GM23338 (cell line): ENCODE data around the gene ODAPH. TPM values are rescaled to one million over a fixed set of nuclear protein-coding genes. Genes with fewer than 3 reads are reported as not detected.
"Not testable (repeated sequence)": the region's sequence is repeated elsewhere in the genome, so short reads cannot be mapped to it uniquely, and the experiment has no call there.

Experiments
- ATAC-seq: fragments of 200-7000 bp; cut with Tn5 transposase; 3 replicates; pipeline ENCODE4 v1.9.1; 2020
- DNase-seq: peaks from one replicate; pipeline ENCODE4 v3.0.0-alpha.2; 2015; ENCODE audit warnings: low spot score
- H2AFZ ChIP-seq: fragments of 200-600 bp; sonication (generic); 2 replicates; pipeline ENCODE4 v1.8.0; 2016; ENCODE audit warnings: antibody characterized with exemption, mild to moderate bottlenecking, moderate library complexity
- H3F3A ChIP-seq: fragments of 200-600 bp; sonication (generic); replicated peaks from 2 replicates; pipeline ENCODE4 v1.8.0; 2017; ENCODE audit warnings: antibody characterized with exemption, mixed run types, low read depth
- H3K27ac ChIP-seq: fragments of 200-600 bp; sonication (generic); 2 replicates; pipeline ENCODE4 v1.6.1; 2016; ENCODE audit warnings: low read depth
- H3K27me3 ChIP-seq: fragments of 200-600 bp; sonication (generic); 2 replicates; pipeline ENCODE4 v1.8.0; 2016; ENCODE audit warnings: mild to moderate bottlenecking, mixed run types, moderate library complexity; ENCODE audit not compliant: insufficient read depth
- H3K36me3 ChIP-seq: fragments of 200-600 bp; sonication (generic); 2 replicates; pipeline ENCODE4 v1.8.0; 2016; ENCODE audit warnings: mild to moderate bottlenecking; ENCODE audit not compliant: insufficient read depth
- H3K4me1 ChIP-seq: fragments of 200-600 bp; sonication (generic); 2 replicates; pipeline ENCODE4 v1.8.0; 2016; ENCODE audit warnings: mild to moderate bottlenecking, moderate library complexity; ENCODE audit not compliant: insufficient read depth
- H3K4me2 ChIP-seq: fragments of 200-600 bp; sonication (generic); 2 replicates; pipeline ENCODE4 v1.7.1; 2017; ENCODE audit warnings: mixed run types
- H3K4me3 ChIP-seq: fragments of 200-600 bp; sonication (generic); 2 replicates; pipeline ENCODE4 v1.6.1; 2016; ENCODE audit warnings: mixed run types
- H3K79me2 ChIP-seq: fragments of 200-600 bp; sonication (generic); replicated peaks from 2 replicates; pipeline ENCODE4 v1.8.0; 2017; ENCODE audit warnings: mild to moderate bottlenecking; ENCODE audit not compliant: insufficient read depth
- H3K9me2 ChIP-seq: fragments of 200-600 bp; sonication (generic); 2 replicates; pipeline ENCODE4 v1.8.0; 2017; ENCODE audit not compliant: insufficient read depth
- H4K20me1 ChIP-seq: fragments of 200-600 bp; sonication (generic); replicated peaks from 2 replicates; pipeline ENCODE4 v1.8.0; 2017; ENCODE audit warnings: mild to moderate bottlenecking; ENCODE audit not compliant: insufficient read depth
- H3K27ac Mint-ChIP-seq: 2 replicates; pipeline ENCODE4 v1.8.0; 2020; ENCODE audit warnings: inconsistent platforms, mild to moderate bottlenecking, moderate library complexity, mixed read lengths
- H3K27me3 Mint-ChIP-seq: 3 replicates; pipeline ENCODE4 v1.8.0; 2022; ENCODE audit warnings: low read depth, mild to moderate bottlenecking, moderate library complexity, mixed read lengths, inconsistent platforms; ENCODE audit not compliant: insufficient read depth, poor library complexity
- H3K36me3 Mint-ChIP-seq: 3 replicates; pipeline ENCODE4 v1.8.0; 2021; ENCODE audit warnings: low read depth, mild to moderate bottlenecking, inconsistent platforms, moderate library complexity, mixed read lengths
- H3K4me1 Mint-ChIP-seq: 3 replicates; pipeline ENCODE4 v1.8.0; 2020; ENCODE audit warnings: mild to moderate bottlenecking, inconsistent platforms, mixed read lengths
- H3K4me3 Mint-ChIP-seq: 3 replicates; pipeline ENCODE4 v1.8.0; 2021; ENCODE audit warnings: moderate library complexity, mild to moderate bottlenecking, inconsistent platforms, mixed read lengths
- H3K9me3 Mint-ChIP-seq: 3 replicates; pipeline ENCODE4 v1.8.0; 2020; ENCODE audit warnings: moderate library complexity, mild to moderate bottlenecking, inconsistent platforms, mixed read lengths
- CREB1 ChIP-seq: fragments of 250-450 bp; sonication (Bioruptor Pico); IDR thresholded peaks from 2 replicates; pipeline ENCODE4 v1.5.0; 2020; ENCODE audit warnings: low read depth, mild to moderate bottlenecking, moderate library complexity
- EZH2 ChIP-seq: fragments of 200-600 bp; sonication (generic); IDR thresholded peaks from one replicate; pipeline ENCODE4 v1.8.0; 2017; ENCODE audit warnings: antibody characterized with exemption, mild to moderate bottlenecking, low read depth; ENCODE audit not compliant: unreplicated experiment
- EZH2phosphoT487 ChIP-seq: fragments of 200-600 bp; sonication (generic); IDR thresholded peaks from one replicate; pipeline ENCODE4 v1.8.1; 2018; ENCODE audit warnings: antibody characterized with exemption; ENCODE audit not compliant: unreplicated experiment
- JUNB ChIP-seq: IDR thresholded peaks from one replicate; pipeline ENCODE4 v1.6.1; 2016; ENCODE audit warnings: antibody characterized with exemption; ENCODE audit not compliant: unreplicated experiment
- NANOG ChIP-seq: IDR thresholded peaks from 2 replicates; pipeline ENCODE4 v1.6.1; 2016; ENCODE audit warnings: antibody characterized with exemption, borderline replicate concordance
- POLR2AphosphoS5 ChIP-seq: IDR thresholded peaks from 2 replicates; pipeline ENCODE4 v1.6.1; 2016; ENCODE audit warnings: antibody characterized with exemption, low read depth
- STAT1 ChIP-seq: IDR thresholded peaks from one replicate; pipeline ENCODE4 v1.6.1; 2016; ENCODE audit warnings: antibody characterized with exemption; ENCODE audit not compliant: unreplicated experiment
- ZNF114 ChIP-seq: fragments of 250-450 bp; sonication (Bioruptor Pico); IDR thresholded peaks from 2 replicates; pipeline ENCODE4 v1.5.0; 2020; ENCODE audit warnings: mild to moderate bottlenecking, moderate library complexity
- long read RNA-seq: library from polyadenylated mRNA; unstranded; transcript quantifications from one replicate; pipeline ENCODE4 v2.0.0, GENCODE V29; 2020; ENCODE audit not compliant: unreplicated experiment
- polyA plus RNA-seq: library from polyadenylated mRNA; unstranded; fragments of >200 nt; fragmentation: Nextera tagmentation; extraction: Ambion mirVana; gene quantifications from 2 replicates; pipeline ENCODE4 v1.2.1, GENCODE V29; 2016
- total RNA-seq: library from RNA; depleted of rRNA; stranded (reverse); fragments of >200 nt; shearing (Covaris generic); gene quantifications from 2 replicates; pipeline ENCODE4 v1.2.3, GENCODE V29; 2014; rRNA removed
- TF ChIP-seq, protein P1 (sequence below), 2 experiments: fragments of 200-600 bp in 1 of 2; sonication (generic) in 1 of 2; conservative IDR thresholded peaks; 2 replicates each; pipeline versions ENCODE4 v1.5.1 to v1.6.1; 2016 to 2017; ENCODE audit warnings: antibody characterized with exemption in 2 of 2, low read depth in 2 of 2, mild to moderate bottlenecking in 2 of 2, moderate library complexity in 1 of 2
- TF ChIP-seq, protein P2 (sequence below): IDR thresholded peaks from one replicate; pipeline ENCODE4 v1.6.1; 2018; ENCODE audit warnings: antibody characterized with exemption; ENCODE audit not compliant: unreplicated experiment
- TF ChIP-seq, protein P3 (sequence below): IDR thresholded peaks from 2 replicates; pipeline ENCODE4 v1.6.1; 2016; ENCODE audit warnings: antibody characterized with exemption

The ODAPH gene, protein sequence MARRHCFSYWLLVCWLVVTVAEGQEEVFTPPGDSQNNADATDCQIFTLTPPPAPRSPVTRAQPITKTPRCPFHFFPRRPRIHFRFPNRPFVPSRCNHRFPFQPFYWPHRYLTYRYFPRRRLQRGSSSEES
- total RNA-seq = not detected in 2 replicates
- not detected in 2 replicates for polyA plus RNA-seq
- long read RNA-seq = 0 reads

DNA sequence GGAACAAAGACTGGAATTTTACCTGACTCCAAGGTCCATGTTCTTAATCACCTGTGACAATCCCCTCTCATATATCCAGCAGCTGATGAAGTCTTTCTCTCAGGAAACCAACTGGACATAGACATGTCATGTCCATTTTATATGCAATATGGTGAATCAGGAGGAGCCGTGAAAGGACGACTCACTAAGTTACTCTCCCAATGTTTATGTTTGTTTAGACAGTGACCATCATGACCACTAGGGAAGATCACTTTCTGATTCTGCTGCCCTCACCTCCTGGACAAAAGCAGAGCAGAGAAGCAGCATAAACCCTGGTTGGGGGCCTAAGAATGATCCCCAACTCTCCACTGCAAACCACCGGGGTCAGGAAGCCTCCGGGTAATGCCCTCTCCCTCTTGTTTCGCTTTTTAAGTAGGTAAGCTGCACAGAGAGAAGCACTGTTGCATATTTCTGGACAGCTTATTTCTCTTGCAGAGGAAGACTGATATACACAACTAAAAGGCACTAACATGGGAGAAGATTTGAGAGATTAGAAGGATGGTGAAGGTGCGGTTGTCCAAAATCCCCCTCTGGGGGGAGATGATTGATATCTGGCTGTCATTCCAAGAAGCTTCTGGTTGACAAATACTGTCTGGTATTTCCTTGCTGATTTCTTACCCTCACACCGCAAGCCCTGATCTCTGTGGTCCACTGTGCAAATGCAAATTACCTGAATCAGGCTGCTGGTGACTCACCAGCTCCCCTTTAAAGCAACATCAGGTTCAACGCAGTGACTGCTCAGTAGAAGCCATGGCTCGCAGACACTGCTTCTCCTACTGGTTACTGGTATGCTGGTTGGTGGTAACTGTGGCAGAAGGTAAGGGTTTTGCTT is at the start of gene ODAPH:
Gene ODAPH, plus strand, starts transcription at position 773 of the 871 bp plus-strand sequence. Its CDS starts 17 bp downstream, at position 790.
- H4K20me1 ChIP-seq = no peaks in the 10 kb centered on the region
- peak within 1 kb of the TSS; percentile 53 for H2AFZ ChIP-seq
- peak; percentile 53 for ATAC-seq
- peak; percentile 15 for DNase-seq
- no peaks in the 10 kb centered on the region for H3K27me3 Mint-ChIP-seq
- no peaks in the 10 kb centered on the region for H3K36me3 ChIP-seq
- no peaks in the 10 kb centered on the region for H3K4me1 ChIP-seq
- 0 out of 2 replicates have a peak, but pooled peaks cover 2% of the 10 kb centered on the region for H3K9me2 ChIP-seq
- H3K27me3 ChIP-seq = no peaks in the 10 kb centered on the region
- no peak within 1 kb of the TSS for H3K4me2 ChIP-seq
- H3K79me2 ChIP-seq = no peaks in the 10 kb centered on the region
- H3K27ac ChIP-seq = no peak within 1 kb of the TSS
- TF ChIP-seq CREB1 (CRISPR knock-in tag) = no peak
- no peak for TF ChIP-seq POLR2AphosphoS5
- TF ChIP-seq EZH2phosphoT487 = no peak
- H3K9me3 Mint-ChIP-seq = no peaks in the 10 kb centered on the region
- H3K4me3 ChIP-seq = no peak within 1 kb of the TSS
- peaks cover 11% of the 10 kb centered on the region for H3K4me1 Mint-ChIP-seq
- H3K27ac Mint-ChIP-seq = no peak within 1 kb of the TSS
- no peaks in the 10 kb centered on the region; the same call in 2 of the 3 replicates for H3K36me3 Mint-ChIP-seq
- H3K4me3 Mint-ChIP-seq = no peak within 1 kb of the TSS
- H3F3A ChIP-seq = no peaks in the 10 kb centered on the region

GRCh38 chr4:75509592-75509991 is 46.3 kb upstream of the ODAPH start:
- H3K27ac Mint-ChIP-seq, H3K36me3 ChIP-seq, H3K9me3 Mint-ChIP-seq, DNase-seq, H3K27me3 ChIP-seq, H3F3A ChIP-seq, ATAC-seq, H3K27me3 Mint-ChIP-seq, H3K9me2 ChIP-seq, H2AFZ ChIP-seq, H3K4me3 ChIP-seq, H3K4me3 Mint-ChIP-seq, H3K27ac ChIP-seq, H3K4me2 ChIP-seq: not testable (repeated sequence)
- Mint-ChIP-seq H3K4me1 (peaks cover 22% of the 10 kb centered on the region), H3K36me3 (peaks cover 29% of the 10 kb centered on the region; the same call in 2 of the 3 replicates)
- peaks cover 30% of the 10 kb centered on the region for H3K4me1 ChIP-seq
- H3K79me2 ChIP-seq = peaks cover 72% of the 10 kb centered on the region
- peaks cover 15% of the 10 kb centered on the region; the same call in 1 of the 2 replicates for H4K20me1 ChIP-seq

GRCh38 chr4:75511841-75512240 is 44.0 kb upstream of the ODAPH start:
- ATAC-seq (peak; percentile 18), DNase-seq (peak; percentile 51)
- Histone ChIP-seq H4K20me1 (peaks cover 15% of the 10 kb centered on the region; the same call in 1 of the 2 replicates), H3K79me2 (peaks cover 65% of the 10 kb centered on the region), H3K36me3 (peaks cover 5% of the 10 kb centered on the region; the same call in 1 of the 2 replicates), H3K27me3 (no peaks in the 10 kb centered on the region), H3K4me2 (peak overlapping the region; percentile 97), H3K4me1 (peaks cover 38% of the 10 kb centered on the region), H2AFZ (no peak overlapping the region), H3K27ac (no peak overlapping the region), H3F3A (no peaks in the 10 kb centered on the region), H3K4me3 (peak overlapping the region; percentile 87), H3K9me2 (no peaks in the 10 kb centered on the region)
- H3K27ac Mint-ChIP-seq = no peak overlapping the region
- H3K27me3 Mint-ChIP-seq = peaks cover 7% of the 10 kb centered on the region
- peaks cover 26% of the 10 kb centered on the region; the same call in 2 of the 3 replicates for H3K36me3 Mint-ChIP-seq
- H3K9me3 Mint-ChIP-seq = no peaks in the 10 kb centered on the region; the same call in 2 of the 3 replicates
- H3K4me3 Mint-ChIP-seq = no peak overlapping the region
- peaks cover 27% of the 10 kb centered on the region for H3K4me1 Mint-ChIP-seq
- TF ChIP-seq JUNB (no peak), CREB1 (CRISPR knock-in tag) (no peak), STAT1 (no peak), POLR2AphosphoS5 (no peak), ZNF114 (CRISPR knock-in tag) (no peak), EZH2phosphoT487 (no peak), EZH2 (no peak), NANOG (no peak)
- TF ChIP-seq, protein P1, sequence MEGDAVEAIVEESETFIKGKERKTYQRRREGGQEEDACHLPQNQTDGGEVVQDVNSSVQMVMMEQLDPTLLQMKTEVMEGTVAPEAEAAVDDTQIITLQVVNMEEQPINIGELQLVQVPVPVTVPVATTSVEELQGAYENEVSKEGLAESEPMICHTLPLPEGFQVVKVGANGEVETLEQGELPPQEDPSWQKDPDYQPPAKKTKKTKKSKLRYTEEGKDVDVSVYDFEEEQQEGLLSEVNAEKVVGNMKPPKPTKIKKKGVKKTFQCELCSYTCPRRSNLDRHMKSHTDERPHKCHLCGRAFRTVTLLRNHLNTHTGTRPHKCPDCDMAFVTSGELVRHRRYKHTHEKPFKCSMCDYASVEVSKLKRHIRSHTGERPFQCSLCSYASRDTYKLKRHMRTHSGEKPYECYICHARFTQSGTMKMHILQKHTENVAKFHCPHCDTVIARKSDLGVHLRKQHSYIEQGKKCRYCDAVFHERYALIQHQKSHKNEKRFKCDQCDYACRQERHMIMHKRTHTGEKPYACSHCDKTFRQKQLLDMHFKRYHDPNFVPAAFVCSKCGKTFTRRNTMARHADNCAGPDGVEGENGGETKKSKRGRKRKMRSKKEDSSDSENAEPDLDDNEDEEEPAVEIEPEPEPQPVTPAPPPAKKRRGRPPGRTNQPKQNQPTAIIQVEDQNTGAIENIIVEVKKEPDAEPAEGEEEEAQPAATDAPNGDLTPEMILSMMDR (conservative IDR thresholded peaks at IDR 0.05; ENCODE audit: low read depth in 2 of 2) = no peak
- TF ChIP-seq, protein P2, sequence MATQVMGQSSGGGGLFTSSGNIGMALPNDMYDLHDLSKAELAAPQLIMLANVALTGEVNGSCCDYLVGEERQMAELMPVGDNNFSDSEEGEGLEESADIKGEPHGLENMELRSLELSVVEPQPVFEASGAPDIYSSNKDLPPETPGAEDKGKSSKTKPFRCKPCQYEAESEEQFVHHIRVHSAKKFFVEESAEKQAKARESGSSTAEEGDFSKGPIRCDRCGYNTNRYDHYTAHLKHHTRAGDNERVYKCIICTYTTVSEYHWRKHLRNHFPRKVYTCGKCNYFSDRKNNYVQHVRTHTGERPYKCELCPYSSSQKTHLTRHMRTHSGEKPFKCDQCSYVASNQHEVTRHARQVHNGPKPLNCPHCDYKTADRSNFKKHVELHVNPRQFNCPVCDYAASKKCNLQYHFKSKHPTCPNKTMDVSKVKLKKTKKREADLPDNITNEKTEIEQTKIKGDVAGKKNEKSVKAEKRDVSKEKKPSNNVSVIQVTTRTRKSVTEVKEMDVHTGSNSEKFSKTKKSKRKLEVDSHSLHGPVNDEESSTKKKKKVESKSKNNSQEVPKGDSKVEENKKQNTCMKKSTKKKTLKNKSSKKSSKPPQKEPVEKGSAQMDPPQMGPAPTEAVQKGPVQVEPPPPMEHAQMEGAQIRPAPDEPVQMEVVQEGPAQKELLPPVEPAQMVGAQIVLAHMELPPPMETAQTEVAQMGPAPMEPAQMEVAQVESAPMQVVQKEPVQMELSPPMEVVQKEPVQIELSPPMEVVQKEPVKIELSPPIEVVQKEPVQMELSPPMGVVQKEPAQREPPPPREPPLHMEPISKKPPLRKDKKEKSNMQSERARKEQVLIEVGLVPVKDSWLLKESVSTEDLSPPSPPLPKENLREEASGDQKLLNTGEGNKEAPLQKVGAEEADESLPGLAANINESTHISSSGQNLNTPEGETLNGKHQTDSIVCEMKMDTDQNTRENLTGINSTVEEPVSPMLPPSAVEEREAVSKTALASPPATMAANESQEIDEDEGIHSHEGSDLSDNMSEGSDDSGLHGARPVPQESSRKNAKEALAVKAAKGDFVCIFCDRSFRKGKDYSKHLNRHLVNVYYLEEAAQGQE = no peak
- TF ChIP-seq, protein P3, sequence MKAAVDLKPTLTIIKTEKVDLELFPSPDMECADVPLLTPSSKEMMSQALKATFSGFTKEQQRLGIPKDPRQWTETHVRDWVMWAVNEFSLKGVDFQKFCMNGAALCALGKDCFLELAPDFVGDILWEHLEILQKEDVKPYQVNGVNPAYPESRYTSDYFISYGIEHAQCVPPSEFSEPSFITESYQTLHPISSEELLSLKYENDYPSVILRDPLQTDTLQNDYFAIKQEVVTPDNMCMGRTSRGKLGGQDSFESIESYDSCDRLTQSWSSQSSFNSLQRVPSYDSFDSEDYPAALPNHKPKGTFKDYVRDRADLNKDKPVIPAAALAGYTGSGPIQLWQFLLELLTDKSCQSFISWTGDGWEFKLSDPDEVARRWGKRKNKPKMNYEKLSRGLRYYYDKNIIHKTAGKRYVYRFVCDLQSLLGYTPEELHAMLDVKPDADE = no peak
